OCI-LY1 (cell line): ENCODE results near the gene NDST4.

ENCODE experiments used
- CTCF ChIP-seq: fragments of 200-600 bp; sonication (generic), shearing (Covaris generic); IDR thresholded peaks from 2 replicates; pipeline ENCODE4 v1.5.1; 2017; ENCODE audit warnings: mild to moderate bottlenecking, antibody characterized with exemption, low read length, moderate library complexity, mixed read lengths
- EZH2 ChIP-seq: fragments of 200-600 bp; sonication (generic), shearing (Covaris generic); IDR thresholded peaks from 2 replicates; pipeline ENCODE4 v1.8.0; 2017; ENCODE audit warnings: borderline replicate concordance, mixed run types, mild to moderate bottlenecking, antibody characterized with exemption, low read length, moderate library complexity, mixed read lengths

DNA sequence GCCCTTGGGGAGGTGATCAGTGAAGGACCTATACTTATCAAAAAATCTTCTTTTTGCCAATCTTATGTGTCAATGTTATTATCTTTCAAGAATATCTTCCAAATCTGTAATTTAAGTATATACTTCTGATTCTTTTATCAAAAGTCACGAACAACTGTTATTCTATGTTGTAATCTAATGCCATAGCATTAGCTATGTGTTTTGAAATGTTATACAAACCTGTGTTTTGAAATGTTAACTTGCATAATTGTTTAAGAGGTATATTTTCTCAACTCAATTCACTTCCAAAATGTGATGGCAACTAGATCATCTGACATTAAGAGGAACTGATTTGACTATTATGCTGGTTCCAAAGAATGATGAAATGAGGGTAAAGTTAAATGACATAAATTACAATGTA lies 113.5 kb downstream of the NDST4 start:
- no peak for TF ChIP-seq CTCF
- no peak for TF ChIP-seq EZH2
